GM21390 (cell line): ENCODE data around the gene TMEM14A.
"Not testable (repeated sequence)": the region's sequence is repeated elsewhere in the genome, so short reads cannot be mapped to it uniquely, and the experiment has no call there.

Experiments
- ATAC-seq: cut with Tn5 transposase; IDR thresholded peaks from one replicate; pipeline ENCODE4 v1.9.1; 2021; ENCODE audit not compliant: unreplicated experiment

The TMEM14A gene

GRCh38 chr6:52655941-52656340 is 15.0 kb upstream of the TMEM14A start:
- not testable (repeated sequence) for ATAC-seq

GRCh38 chr6:52657870-52658269 is 13.0 kb upstream of the TMEM14A start:
- ATAC-seq, result no peak

DNA sequence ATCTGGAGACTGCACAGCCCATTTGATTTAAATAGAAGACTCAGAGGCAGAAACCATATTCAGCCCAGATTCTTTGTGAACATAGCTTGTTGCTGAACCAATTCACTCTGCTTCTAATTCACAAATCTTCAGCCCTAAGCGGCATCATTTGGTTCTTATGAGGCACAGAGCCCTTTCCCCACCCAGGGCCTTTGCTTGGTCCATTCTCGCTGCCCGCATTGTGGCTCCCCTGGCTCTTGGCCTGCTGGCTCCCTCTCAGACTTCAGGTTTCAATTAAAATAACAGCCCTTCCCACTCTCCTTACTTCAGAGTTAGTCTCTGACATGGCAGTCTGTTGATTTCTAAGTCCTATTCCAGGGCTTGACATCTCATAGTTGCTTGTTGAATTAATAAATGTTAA is 9.4 kb upstream of the TMEM14A start:
- no peak for ATAC-seq

DNA sequence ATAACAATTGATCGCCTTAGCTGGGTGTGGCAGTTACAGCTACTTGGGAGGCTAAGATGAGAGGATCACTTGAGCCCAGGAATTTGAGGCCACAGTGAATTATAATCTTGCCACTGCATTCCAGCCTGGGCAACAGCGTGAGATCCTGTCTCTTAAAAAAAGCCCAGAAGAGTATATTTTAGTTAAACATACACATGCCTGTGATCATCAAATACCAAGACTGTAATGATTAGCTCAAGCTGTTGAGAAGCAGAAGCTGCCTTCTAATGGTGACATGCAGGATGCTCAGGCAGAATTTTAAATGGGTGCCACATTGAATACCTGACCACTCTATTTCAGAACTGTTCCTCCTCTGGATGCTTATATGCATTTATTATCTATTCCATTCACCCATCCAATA is 8.9 kb upstream of the TMEM14A start:
- no peak for ATAC-seq

DNA sequence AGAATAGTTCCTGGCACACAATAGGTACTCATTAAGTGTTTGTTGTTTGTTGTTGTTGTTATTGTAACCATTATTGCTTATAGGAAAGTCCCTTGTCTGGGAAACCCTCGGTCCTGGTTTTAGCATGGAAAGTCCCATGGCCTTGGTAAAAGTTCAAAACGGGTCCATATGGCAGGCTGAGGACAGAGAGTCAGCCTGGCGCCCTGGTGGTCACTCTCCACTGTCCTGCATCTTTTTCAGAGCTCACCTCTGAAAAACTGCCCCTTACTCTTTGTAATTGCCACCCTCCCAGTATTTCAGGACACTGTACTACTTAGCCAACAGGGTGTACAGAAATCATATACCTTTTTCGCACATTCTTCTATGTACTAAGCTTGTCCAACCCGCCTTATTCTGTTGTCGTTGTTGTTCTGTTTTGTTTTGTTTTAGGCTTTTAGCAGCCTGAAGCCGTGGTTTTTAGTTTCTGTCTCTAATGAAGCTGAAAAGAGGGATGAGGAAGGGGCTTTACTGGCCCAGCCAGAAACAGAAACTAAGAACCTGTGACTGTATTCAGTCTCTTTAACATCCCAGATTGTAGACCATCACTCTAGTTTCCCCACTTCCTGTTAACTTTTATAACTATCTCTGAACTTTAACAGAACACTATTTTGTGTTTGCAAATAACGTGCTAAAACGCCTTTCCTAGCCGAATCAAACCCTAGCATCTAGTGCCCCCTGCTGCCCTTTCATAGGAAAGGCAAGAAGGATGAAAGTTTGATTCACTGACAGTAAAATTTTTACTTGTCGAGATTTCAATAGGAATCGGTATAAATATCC is 7.6 kb upstream of the TMEM14A start:
- no peak for ATAC-seq

DNA sequence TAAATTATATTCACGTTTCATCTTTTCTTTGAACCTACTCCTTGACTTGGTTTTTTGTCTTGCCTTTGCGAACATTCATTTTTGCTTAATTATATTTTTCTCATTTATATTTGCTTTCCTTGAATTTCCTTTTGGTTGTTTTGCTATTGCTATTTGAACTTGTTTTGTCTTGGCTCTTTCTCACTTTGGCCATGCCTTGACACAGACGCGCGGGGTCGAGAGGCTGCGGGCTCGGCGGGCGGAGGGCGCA is 7.1 kb upstream of the TMEM14A start:
- no peak for ATAC-seq

DNA sequence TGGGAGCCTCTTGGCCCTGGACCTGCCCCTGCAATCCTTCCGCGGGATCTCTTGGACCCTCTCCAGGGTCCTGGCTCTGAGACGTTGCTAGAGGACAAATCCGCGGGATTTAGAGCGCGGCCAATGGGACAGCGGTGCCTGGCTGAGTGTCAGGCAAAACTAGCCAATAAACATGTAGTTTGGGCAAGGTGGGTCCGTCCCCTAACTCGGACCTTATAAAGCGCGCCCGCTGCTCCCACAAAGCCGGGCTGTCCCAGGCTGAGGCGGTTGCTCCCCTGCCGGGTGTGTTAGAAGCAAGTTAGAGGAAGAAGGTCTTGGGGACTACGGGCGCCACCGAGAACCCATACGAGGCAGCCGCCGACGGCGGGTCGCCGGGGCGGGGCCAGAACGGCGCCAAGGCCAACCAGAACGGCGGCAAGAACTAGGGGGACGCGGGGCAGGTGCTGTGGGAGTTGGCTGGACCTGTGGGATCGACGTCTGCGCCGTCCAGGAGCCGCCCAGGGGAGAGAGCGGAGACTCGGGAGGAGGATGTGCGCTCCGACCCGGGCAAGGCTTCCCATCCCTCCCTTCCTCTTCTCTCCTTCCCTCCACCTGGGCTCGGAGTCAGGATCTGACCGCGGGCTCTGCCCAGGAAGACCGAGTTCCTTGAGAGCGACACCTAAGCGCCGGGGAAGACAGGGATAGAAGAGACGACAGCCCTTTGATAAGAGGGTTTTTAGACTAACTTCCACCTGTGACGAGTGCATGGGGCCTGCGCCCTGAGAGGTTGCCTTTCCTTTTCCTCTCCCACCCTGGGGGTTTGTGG is 6.5 kb upstream of the TMEM14A start:
- ATAC-seq, result peak; percentile 85

GRCh38 chr6:52664991-52665686 is 5.8 kb upstream of the TMEM14A start:
- ATAC-seq, result no peak

GRCh38 chr6:52666071-52666470 is 4.8 kb upstream of the TMEM14A start:
- ATAC-seq, result no peak

- ATAC-seq, result no peak
Observed at GRCh38 chr6:52666523-52666922, 4.4 kb upstream of the TMEM14A start.

DNA sequence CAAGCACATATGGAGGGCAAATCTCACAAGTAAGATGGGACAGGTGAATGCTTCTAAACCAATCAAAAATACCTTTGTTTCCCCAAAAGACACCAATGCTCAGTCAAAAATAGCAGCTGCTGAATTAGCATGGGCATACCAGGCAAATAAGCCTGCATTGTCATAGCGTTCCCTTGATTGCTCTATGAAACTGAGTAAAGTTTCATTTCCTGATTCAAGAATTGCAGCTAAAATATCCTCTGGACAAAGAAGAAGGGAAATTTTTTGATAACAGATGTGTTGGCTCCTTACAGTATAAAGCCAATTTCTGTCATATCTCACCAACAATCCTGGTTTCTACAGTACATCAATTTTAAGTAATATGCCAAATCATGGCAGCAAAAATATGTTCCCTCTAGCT is 3.3 kb upstream of the TMEM14A start:
- peak; percentile 26 for ATAC-seq

DNA sequence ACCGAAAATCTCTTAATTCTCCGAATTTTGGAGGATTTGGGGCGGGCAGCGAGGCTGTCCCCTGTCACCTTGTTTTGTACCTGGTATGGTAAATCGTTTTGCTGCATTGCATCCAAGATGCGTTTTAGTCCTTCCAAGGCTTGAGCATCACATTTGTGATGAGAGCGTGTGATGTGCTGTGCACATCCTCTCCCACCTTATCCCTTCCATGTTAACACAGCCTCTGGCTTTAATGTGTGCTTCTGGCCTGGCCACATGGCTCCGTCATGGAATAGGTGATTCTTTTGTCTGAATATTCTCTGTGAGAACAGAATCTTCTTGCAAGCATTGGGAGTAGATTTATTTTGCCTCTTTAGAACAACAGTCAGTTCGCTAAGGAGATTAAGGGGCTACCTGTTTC is 763 bp downstream of the TMEM14A start:
- ATAC-seq, result no peak

DNA sequence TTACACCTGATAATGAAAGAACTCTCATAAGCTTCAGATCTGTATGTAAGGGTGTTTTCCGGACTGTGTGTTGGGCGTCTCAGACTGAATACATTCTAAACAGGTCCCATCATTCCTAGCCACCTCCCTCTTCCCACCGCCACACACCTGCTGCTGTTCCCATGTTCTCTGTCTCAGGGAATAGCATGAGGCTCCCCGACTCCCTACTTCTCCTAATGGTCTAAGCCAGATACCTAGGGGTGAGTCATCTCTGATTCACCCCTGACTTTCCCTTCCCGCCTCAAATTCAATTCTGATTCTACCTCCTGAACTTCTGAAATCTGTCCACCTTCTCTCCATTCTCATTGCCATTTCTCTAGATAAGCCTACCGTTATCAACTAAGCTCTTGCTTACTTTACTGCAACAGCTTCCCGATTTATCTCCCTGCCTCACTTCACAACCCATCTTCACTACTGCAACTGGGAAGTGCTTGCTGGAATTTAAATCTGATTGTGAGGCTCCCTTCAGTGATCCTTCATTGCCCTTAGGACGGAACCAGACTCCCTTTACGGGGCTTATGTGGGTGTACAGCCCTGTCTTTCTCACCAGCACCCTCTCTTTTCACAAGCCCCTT is 1.6 kb downstream of the TMEM14A start:
- ATAC-seq, result no peak

DNA sequence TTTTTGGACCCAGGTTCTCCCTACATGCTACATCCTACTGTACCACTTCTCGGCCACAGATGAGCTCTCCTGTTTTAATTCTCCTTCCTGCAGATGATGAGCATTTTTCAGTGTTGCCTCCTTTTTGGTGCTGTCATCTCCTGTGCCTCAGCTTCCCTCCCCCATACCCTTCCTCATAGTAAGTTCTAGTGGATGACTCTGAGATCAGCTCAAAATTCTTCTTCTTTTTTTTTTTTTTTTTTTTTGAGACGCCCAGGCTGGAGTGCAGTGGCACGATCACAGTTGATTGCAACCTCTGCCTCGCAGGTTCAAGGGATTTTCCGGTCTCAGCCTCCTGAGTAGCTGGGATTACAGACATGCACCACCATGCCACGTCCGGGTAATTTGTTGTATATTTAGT is 3.8 kb downstream of the TMEM14A start:
- ATAC-seq, result no peak

GRCh38 chr6:52675372-52675771 is 4.5 kb downstream of the TMEM14A start:
- ATAC-seq, result no peak

DNA sequence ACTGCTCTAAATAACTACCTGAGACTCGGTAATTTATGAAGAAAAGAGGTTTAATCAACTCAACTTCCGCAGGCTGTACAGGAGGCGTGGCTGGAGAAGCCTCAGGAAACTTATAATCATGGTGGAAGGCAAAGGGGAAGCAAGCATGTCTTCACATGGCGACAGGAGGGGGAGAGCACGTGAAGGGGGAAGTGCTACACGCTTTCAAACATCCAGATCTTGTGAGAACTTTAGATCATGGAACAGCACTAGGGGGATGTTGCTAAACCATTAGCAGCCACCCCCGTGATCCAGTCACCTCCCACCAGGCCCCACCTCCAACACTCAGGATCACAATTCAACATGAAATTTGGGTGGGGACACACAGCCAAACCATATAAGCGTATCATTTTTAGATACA is 5.7 kb downstream of the TMEM14A start:
- ATAC-seq, result not testable (repeated sequence)

GRCh38 chr6:52681416-52681815 is 10.5 kb downstream of the TMEM14A start:
- ATAC-seq, result no peak

- ATAC-seq, result no peak
Observed at GRCh38 chr6:52686878-52687699, 16.2 kb downstream of the TMEM14A start.

DNA sequence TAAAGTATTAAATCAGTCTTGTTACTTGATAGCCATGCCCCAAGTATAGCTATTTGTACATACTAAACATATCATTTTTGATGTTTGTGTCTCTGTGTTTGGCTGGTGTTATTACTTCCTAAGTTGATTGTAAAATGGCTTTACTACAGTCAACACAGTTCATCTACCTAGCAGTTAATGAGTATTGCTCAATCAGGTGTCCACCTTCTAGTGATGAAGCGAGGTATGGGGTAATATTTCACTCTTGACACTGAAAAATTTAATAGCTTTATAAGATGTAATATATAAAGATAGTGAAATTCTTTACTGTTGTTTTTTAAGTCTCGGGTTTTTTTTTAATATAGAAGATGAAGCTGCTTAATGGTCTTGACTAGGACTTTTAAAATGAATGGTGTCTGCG is 18.9 kb downstream of the TMEM14A start:
- ATAC-seq, result no peak

- ATAC-seq, result no peak
Observed at GRCh38 chr6:52691718-52692117, 20.8 kb downstream of the TMEM14A start.

DNA sequence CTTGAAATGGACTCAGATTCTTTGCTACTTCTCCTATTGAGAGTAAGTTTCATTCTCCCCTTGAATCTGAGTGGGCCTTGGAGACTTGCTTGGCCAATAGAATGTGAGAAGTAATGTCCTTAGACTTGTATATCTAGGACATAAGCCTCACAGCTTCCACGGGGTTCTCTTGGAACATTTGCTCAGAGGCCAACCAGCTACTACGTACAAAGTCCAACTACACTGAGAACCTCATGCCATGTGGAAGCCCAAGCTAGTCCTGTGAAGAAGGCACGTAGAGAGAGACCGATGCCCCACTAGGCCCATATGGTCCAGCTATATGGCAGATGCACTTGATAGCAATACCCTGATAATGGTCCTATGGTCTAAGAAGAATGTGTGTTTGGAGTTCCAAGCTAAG is 22.9 kb downstream of the TMEM14A start:
- ATAC-seq, result no peak
